Heart right ventricle (tissue), 16 donors: ENCODE measurements around the gene TBC1D26. TPM values are rescaled to one million over a fixed set of nuclear protein-coding genes. Genes with fewer than 3 reads are reported as not detected.
"Not testable (repeated sequence)": the region's sequence is repeated elsewhere in the genome, so short reads cannot be mapped to it uniquely, and the experiment has no call there.

ENCODE experiments used
- ATAC-seq, 8 donors: fragments of 200-7000 bp; cut with Tn5 transposase; one replicate each; pipeline ENCODE4 v1.9.1; 2020; ENCODE audit warnings: mild to moderate bottlenecking in 8 of 8, moderate library complexity in 8 of 8, moderate number of reproducible peaks in 1 of 8
- DNase-seq, 2 donors: peaks; one replicate each; pipeline ENCODE4 v3.0.0-alpha.2; 2020
- H3K27ac ChIP-seq, 10 donors: fragments of 200-600 bp; sonication (generic) in 2 of 10; one replicate each; pipeline versions ENCODE4 v1.5.0 to v1.8.0; 2020 to 2022; ENCODE audit warnings: mild to moderate bottlenecking in 3 of 10
- H3K27me3 ChIP-seq, 7 donors: fragments of 200-600 bp; one replicate each; pipeline ENCODE4 v1.8.0; 2021 to 2022; ENCODE audit warnings: mild to moderate bottlenecking in 2 of 7
- H3K36me3 ChIP-seq, 9 donors: fragments of 200-600 bp; sonication (generic) in 1 of 9; one replicate each; pipeline versions ENCODE4 v1.5.0 to v1.8.0; 2020 to 2022; ENCODE audit warnings: mild to moderate bottlenecking in 2 of 9
- H3K4me1 ChIP-seq, 9 donors: fragments of 200-600 bp; sonication (generic) in 1 of 9; one replicate each; pipeline versions ENCODE4 v1.5.0 to v1.8.0; 2020 to 2022; ENCODE audit warnings: mild to moderate bottlenecking in 4 of 9
- H3K4me3 ChIP-seq, 10 donors: fragments of 200-600 bp; sonication (generic) in 2 of 10; one replicate each; pipeline versions ENCODE4 v1.5.0 to v1.8.0; 2020 to 2022; ENCODE audit warnings: mild to moderate bottlenecking in 7 of 10, moderate library complexity in 2 of 10
- H3K9me3 ChIP-seq, 11 donors: fragments of 200-600 bp in 10 of 11; sonication (generic) in 2 of 11; one replicate each; pipeline versions ENCODE4 v1.5.0 to v1.8.0; 2013 to 2022; ENCODE audit warnings: mild to moderate bottlenecking in 2 of 11, control low read depth in 1 of 11, moderate library complexity in 1 of 11
- CTCF ChIP-seq, 9 donors: fragments of 200-600 bp; sonication (generic) in 2 of 9; IDR thresholded peaks; one replicate each; pipeline versions ENCODE4 v1.5.0 to v1.8.0; 2021 to 2022; ENCODE audit warnings: antibody characterized with exemption in 9 of 9, mild to moderate bottlenecking in 5 of 9, moderate library complexity in 1 of 9
- WGBS, 2 donors: extraction: QIAGEN DNeasy Blood & Tissue Kit; methylation state at CpG; one replicate each; pipeline ENCODE4 v1.1.7; 2013; ENCODE audit warnings: inconsistent platforms in 1 of 2; 5-methylcytosine and 5-hydroxymethylcytosine counted together
- intact Hi-C, 10 donors: fragments of 100-400 bp; cut with DNase I; formaldehyde crosslinking; loops; one replicate each; pipeline versions ENCODE4 v1.11.1 to v1.14.2; 2022
- polyA plus RNA-seq, 2 donors: library from polyadenylated mRNA; stranded (reverse); fragments of 200-250 nt; gene quantifications; one replicate each; pipeline ENCODE4 v1.2.3, GENCODE V29; 2013
- total RNA-seq, 10 donors: library from RNA; stranded (reverse); fragmentation: NEBNext Ultra II Directional in 3 of 10; extraction: Animal tissue kit (Norgen Biotek cat#: 25700) in 3 of 10; gene quantifications; one replicate each; pipeline versions ENCODE4 v1.2.1 to v1.2.4, GENCODE V29; 2021 to 2023
- donor health status: Arrhythmogenic right ventricular cardiomyopathy.
- donor health status: ischemic (EF 13 %, LVEDD 7.1; RV severe dilation, severe dysfunction).
- donor health status: healthy with polysubstance abuse.
- donor health status: DM: no; HTN: yes; CAD: no.
- donor health status: DM: no; HTN: no; CAD: no.
- donor health status: ischemic (EF 25% LVEDD 6.9; RV normal size, moderate dysfunction).
- donor health status: ischemic (EF 25% LVEDD 5.7; RV mildly dilated, moderate dysfunction).
- donor health status: healthy.
- donor health status: DM: yes; HTN: yes; CAD: no.
- donor health status: Ischemic cardiomyopathy.
- donor health status: ischemic (EF 35%, LVEDD 5.7; RV mildly dilated, moderate dysfunction).
- donor health status: nonischemic (EF 11% LVEDD 7.7; RV severe dilation, severe dysfunction).
- donor health status: DM: yes; HTN: yes; CAD: no.
- donor health status: PGD.
- donor health status: ischemic (EF 29% LVEDD 5.4; RV normal size, mild dysfunction).
- donor health status: nonischemic (EF 23%, LVEDD 6.1; RV moderate dilation, normal function).

Gene TBC1D26
- total and polyA plus RNA-seq, 12 donors = 0.07 TPM; not detected in 11

GRCh38 chr17:15744074-15744676, 12.1 kb downstream of the TBC1D26 start:
- H3K4me1 ChIP-seq = no peaks in the 10 kb centered on the region
- no peak overlapping the region for H3K4me3 ChIP-seq
- no peaks in the 10 kb centered on the region for H3K9me3 ChIP-seq
- TF ChIP-seq CTCF (IDR thresholded peaks at IDR 0.05) = no peak
- peaks cover 0 to under 1% (median 0%) of the 10 kb centered on the region in 7 donors for H3K27me3 ChIP-seq
- no peaks in the 10 kb centered on the region for H3K36me3 ChIP-seq
- 81 to 84% methylated on average over 7 of the region's 7 CpGs for WGBS, 2 donors
- DNase-seq (no peak), ATAC-seq (no peak)
- intact Hi-C loops = no loop called here
- H3K27ac ChIP-seq = no peak overlapping the region

- no peak for TF ChIP-seq CTCF (IDR thresholded peaks at IDR 0.05)
- peaks cover 0 to 4% (median 0%) of the 10 kb centered on the region in 7 donors for H3K27me3 ChIP-seq
- no peak overlapping the region for H3K4me3 ChIP-seq
- 50 to 51% methylated on average over 2 of the region's 2 CpGs for WGBS, 2 donors
- H3K27ac ChIP-seq = no peak overlapping the region
- DNase-seq (no peak), ATAC-seq (no peak)
- intact Hi-C loops = no loop called here
- H3K36me3 ChIP-seq = no peaks in the 10 kb centered on the region
- H3K9me3 ChIP-seq = no peaks in the 10 kb centered on the region
- no peaks in the 10 kb centered on the region for H3K4me1 ChIP-seq
These were observed 12.8 kb downstream of the TBC1D26 start for GRCh38 chr17:15744885-15745284.

GRCh38 chr17:15749403-15749802, 17.3 kb downstream of the TBC1D26 start:
- H3K4me3 ChIP-seq = not testable (repeated sequence)

GRCh38 chr17:15768865-15769533, 36.9 kb downstream of the TBC1D26 start:
- H3K36me3 ChIP-seq, intact Hi-C loops, H3K4me1 ChIP-seq, DNase-seq, H3K4me3 ChIP-seq, H3K27ac ChIP-seq, H3K27me3 ChIP-seq, H3K9me3 ChIP-seq: not testable (repeated sequence)
- WGBS, 2 donors = 33 to 43% methylated on average over 4 to 7 of the region's 14 CpGs
- ATAC-seq = peak; percentile 77 to 94 (median 87)

More at GRCh38 chr17:15749403-15749802, 17.3 kb downstream of the TBC1D26 start:
- intact Hi-C loops, H3K27me3 ChIP-seq, H3K27ac ChIP-seq, H3K9me3 ChIP-seq, H3K36me3 ChIP-seq, DNase-seq, H3K4me1 ChIP-seq: not testable (repeated sequence)
- peak in 2 of 8 donors; percentile 22 to 23 for ATAC-seq
- 15 to 21% methylated on average over 27 to 35 of the region's 36 CpGs for WGBS, 2 donors

GRCh38 chr17:15770679-15771078, 38.6 kb downstream of the TBC1D26 start:
- H3K4me3 ChIP-seq, H3K27me3 ChIP-seq, DNase-seq, intact Hi-C loops, H3K4me1 ChIP-seq, H3K27ac ChIP-seq, H3K36me3 ChIP-seq: not testable (repeated sequence)
- 42 to 63% methylated on average over 6 to 7 of the region's 7 CpGs for WGBS, 2 donors
- peaks cover 0 to 12% (median 0%) of the 10 kb centered on the region in 11 donors for H3K9me3 ChIP-seq
- peak in 5 of 8 donors; percentile 26 to 67 (median 53) for ATAC-seq

GRCh38 chr17:15776871-15777270, 44.8 kb downstream of the TBC1D26 start:
- Histone ChIP-seq H3K36me3 (no peaks in the 10 kb centered on the region), H3K9me3 (peaks cover 0 to 16% (median 0%) of the 10 kb centered on the region in 11 donors), H3K27me3 (no peaks in the 10 kb centered on the region), H3K4me1 (no peaks in the 10 kb centered on the region), H3K4me3 (no peak overlapping the region), H3K27ac (no peak overlapping the region)
- DNase-seq (no peak), ATAC-seq (no peak)
- intact Hi-C loops = no loop called here
- TF ChIP-seq CTCF (IDR thresholded peaks at IDR 0.05) = no peak
